Hematopoietic multipotent progenitor cell treated with erythropoietin and hydrocortisone succinate and interleukin-3 and kit ligand, for 4 days (in vitro differentiated cells): ENCODE measurements around the gene NOX1.

ENCODE experiments used
- DNase-seq: peaks from one replicate; pipeline ENCODE4 v3.0.0-alpha.2; 2015

The NOX1 gene

DNA sequence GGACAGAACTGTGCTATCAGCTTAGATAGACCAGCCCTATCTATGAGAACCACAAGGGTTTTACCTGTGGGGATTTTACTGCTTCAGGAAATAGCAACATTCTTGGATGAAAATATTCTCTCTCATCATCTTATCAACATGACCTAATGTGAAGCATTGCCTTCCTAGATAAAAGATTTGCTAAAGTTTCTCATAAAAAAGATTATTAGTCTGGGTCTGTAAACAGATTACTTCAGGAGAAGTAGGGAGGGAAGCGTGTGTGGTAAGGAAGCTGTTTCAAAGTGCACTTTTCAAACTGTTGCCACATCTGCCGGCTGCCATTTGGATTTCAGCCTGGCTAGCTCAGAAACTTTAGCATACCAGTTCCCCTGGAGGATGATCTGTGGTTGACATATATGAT lies at the start of gene NOX1:
Gene NOX1 (minus strand): TSS at position 35 of the 400 bp plus-strand sequence. CDS start 220 bp downstream, outside the sequence.
- no peak for DNase-seq

DNA sequence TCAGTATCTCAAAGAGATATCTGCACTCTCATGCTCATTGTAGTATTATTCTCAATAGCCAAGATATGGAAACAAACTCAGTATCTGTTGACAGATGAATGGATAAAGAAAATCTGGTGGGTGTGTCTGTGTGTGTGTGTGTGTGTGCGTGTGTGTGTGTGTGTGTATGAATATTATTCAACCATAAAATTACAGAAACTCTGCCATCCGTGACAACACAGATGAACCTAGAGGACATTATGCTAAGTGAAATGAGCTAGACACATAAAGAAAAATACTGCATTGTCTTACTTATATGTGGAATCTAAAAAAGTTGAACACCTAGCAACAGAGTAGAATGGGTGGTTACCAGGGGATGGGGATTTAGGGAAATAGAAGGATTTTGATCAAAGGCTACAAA lies 41.4 kb upstream of the NOX1 start:
- DNase-seq, result no peak

DNA sequence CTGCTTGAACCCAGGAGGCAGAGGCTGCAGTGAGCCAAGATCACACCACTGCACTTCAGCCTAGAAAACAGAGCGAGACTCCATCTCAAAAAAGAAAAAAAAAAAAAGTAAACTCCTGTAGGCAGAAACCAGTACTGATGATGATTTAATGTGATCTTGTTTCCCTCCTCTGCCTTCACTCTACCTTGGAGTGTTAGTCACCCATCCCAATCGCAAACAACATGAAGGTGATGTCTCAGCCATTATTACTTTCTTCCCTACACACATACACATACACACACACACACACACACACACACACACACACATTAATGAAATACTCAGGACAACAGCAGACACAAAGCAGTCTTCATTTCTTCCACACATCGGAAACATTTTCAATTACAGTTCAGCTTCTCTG lies 39.0 kb upstream of the NOX1 start:
- DNase-seq, result no peak

DNA sequence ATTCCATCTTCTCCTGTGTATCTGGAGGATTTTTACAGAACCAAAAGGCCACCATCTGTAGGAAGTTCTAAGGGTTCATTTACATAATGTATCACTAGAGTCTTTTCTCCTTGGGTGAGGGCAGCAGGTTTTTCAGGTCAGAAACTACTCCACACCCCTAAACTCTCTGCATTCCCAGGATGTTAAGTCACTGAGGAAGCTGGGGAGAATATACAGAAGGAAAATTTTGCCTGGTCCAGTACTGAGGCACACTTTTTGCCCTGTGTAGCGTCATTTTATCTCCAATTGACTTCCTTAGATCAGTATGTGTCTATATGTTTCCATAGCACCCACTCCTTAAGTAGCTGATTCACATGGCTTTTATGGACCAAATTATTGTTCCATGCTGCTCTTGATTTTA lies 37.6 kb upstream of the NOX1 start:
- DNase-seq, result no peak

DNA sequence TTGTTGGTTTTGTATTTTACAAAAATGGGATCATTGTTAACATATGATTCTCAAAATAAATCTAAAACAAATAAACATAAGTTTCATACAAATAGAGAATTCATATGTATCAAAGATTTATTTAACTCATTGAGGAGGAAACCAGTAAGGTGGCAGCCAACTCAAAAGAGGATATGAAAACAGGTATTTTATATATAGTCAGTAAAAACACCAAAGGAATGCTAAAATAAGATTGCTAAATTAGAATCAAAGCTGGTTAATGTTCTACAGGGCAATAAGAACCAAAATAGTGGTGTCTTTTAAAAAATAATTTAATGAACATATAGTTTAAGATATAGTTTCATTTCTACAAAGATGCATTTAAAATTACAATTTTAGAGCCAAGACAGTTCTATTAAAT lies 31.5 kb upstream of the NOX1 start:
- no peak for DNase-seq

DNA sequence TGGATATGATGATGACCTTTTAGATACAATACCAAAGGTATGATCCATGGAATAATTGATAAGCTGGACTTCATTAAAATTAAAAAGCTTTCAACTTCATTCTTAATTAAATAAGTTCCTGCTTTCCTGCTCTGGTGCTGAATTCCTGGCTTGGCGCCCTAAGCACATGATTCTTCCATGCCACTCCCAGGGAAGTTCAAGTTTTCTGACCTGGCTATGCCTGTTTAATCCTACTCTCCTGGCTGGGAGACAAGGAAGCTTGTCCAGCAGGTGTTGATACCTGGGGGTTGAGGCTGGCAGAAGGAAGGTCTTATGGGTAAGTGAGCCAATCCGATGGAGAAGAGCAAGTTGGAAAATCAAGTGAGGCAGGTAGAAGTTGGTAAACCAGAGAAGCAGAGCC lies 30.3 kb upstream of the NOX1 start:
- DNase-seq, result no peak

DNA sequence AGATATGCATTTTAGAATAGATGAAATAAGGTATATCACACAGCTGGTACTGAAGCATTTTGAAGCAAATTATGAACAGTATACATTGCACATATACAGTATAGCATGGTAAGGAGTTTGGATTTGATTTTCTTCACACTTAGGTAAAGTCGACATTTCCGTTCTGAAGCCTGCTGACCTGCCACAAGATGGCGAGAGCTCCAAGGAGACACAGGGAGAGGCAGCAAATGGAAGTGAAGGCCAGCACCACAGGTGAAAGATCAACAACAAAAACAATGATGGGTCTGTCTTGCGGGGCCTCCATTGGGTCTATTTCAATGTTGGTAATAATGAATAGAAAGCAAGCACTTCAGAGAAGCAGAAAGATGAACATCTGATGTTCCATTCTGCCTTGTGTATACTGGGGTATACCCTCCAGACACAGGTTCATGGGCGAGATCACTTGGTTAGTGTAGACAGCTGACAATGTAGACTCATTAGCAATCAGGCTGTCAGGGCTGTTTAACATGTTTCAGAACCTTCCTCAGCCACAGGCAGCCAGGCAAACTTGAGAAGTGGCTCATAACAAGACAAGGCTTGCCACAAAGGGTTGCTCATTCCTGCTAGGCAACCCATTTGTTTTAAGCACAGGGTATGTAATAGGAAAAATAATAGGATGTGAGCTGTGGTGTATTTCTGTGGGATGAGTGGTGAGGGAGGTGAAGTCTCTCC lies 21.4 kb upstream of the NOX1 start:
- peak; percentile 29 for DNase-seq

DNA sequence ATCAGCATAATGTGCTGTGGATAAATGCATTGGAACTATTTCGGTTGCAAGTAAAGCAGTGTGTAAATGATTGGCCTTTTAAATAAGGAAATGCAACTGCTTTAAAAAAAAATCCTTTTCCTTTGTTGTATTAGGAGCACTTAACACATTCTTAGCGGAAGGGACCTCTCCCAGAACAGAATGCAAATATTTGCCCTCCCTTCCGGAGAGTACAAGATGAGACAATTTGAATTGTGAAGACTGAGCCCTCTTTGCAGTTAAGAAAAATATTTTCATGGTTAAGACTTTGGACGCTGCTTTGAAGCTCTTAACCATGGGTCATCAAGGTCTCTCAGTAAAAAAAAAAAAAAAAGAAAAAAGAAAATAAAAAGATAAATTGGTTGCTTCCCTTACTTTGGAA lies 9.5 kb upstream of the NOX1 start:
- DNase-seq, result no peak

DNA sequence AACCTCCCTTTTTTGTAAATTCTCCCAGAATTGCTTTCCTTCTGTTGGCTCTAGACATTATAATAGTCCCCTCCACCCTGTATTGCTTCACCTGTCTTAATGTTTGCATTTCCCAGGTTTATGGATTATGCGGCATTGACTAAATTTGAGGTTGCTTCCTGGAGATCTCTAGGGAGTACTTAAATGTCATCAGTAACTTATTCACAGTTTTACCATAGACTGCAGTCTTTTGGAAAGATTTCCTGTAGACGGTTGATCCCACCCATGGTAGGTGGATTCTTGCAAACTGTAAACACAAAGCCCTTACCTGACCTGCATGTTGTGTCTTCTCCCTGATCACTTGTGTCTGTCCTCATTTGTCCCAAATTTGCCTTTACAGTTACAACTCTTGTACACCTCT lies 6.2 kb upstream of the NOX1 start:
- no peak for DNase-seq

DNA sequence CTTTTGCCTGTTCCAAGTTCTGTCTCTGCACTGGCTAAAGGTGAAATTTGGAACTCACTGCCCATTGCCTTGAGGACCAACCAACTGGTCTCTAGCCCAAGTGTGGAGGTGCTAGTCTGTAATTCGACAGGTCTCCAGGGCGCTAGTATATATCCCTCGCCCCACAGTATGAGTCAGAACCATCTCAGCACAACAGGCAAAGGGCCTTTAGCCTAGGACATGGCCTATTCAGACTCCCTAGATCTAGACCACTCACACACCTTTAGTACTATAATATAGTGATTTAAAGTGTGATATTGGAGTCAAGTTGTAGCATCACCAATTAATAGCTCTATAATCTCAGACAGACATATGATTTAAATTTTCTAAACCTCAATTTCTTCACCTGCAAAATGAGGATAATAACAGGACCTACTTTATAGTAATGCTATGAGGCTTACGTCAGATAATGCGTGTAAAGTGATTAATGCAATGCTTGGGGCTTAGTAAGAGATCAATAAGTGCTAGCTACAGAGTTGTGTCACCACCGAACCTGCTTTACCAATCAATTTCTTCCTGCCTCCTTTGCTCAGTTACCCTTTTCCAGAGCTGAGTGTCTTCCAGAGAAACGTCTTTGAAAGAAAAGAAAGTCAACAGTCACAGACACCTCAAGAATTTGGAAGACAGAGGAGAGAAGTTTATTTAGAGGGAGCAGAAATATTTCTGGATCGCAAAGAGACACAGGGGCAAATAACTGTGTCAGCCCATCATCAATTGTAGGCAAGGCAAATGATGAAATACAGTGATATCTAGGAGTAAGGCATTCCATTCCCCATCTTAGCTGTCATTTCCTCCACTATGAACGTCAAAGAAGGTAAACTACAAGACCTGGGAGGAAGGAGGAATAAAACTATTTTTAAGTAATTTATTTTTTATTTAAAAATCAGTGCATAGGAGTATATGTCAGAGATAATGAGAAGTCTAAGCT lies 2.3 kb downstream of the NOX1 start:
- no peak for DNase-seq

DNA sequence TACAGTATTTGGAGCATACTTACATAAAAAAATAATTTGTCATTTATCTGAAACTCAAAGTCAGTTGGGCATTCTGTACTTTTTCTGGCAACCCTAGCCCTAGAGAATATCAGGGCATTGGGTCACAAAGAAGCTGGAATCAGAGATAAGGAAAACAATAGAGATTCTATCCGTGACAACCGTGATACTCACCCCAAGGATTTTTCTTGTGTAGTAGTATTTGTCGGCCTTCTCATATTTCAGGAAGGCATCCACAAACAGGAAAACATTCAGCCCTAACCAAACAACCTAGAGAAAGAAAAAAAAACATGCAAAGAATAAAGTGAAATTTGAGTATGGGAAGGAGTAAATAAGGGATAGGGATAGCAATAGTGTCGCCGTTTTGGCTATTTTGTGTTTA lies 3.6 kb downstream of the NOX1 start:
- no peak for DNase-seq

DNA sequence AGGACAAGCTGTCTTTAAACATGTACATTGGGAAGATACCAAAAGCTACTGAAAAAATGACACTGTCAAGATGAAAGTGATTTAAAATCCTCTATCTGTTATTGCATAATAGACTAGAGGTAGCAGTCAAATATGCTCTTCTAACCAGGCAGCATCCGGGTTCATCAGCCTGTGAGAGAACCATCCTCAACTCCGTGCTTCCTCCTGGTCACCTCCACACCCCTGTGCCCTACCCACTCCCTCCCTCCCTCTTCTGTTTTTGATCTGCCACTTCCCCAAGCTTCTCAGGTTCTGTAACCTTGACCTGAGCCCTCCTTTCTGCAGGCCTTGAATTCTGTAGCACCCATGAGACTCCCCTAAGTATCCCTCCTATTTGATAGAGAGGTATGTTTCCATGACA lies 5.9 kb downstream of the NOX1 start:
- DNase-seq, result no peak

DNA sequence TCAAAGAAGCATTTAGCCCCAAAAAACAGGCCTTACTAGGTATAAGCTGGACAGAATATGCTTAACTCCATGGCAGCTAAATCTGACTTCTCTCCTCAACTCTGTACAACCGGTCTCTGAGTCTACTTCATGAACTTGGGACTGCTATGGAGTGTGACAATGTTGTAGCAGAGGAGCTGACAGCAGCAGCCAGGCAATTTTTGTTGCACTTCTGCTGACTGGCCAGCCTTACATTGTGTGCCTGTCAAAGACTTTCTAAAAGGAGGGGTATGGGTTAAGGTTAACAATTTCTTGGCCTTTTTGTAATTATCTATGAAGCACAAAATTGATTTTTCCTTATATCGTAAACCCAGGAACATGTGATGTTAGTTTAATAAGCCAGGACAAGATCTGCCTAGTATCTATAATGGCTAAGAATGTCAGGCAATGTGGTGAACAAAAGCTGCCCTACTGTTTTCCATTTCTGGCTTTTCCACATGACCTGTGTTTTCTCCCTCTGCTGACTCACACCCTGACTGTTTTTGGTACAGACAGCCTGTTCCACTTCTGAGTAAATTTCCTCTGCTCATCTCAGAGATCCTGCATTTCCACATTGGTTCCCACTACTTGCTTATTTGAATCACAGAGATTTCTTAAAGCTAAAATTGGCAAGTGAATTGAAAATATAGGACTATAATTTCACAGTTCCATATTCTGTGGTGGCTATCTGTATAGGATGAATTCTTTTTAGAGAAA lies 9.3 kb downstream of the NOX1 start:
- DNase-seq, result no peak

DNA sequence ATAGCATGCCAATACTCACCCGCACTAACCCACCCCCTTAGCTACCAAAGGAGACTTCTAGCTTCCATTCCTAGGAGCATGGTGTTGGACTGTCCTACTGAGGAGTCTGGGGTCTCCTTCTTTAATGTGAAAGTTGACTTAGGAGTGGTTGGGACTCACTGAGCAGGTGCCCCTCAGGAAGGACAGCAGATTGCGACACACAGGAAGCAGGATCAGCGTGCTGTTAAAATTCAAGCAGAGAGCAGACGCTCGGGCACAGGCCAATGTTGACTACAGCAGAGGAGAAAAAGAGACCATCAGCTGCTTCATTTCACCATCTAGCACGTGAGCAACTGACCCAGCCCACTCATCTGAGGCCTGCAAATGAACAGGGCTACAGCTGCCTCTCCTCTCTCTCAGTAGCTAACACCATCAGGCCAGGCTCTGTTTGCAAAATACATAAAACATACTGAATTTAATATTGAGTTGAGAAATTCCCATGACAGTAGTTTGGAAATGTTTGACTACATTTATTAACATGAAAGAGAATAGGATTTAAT lies 10.8 kb downstream of the NOX1 start:
- DNase-seq, result peak; percentile 9

DNA sequence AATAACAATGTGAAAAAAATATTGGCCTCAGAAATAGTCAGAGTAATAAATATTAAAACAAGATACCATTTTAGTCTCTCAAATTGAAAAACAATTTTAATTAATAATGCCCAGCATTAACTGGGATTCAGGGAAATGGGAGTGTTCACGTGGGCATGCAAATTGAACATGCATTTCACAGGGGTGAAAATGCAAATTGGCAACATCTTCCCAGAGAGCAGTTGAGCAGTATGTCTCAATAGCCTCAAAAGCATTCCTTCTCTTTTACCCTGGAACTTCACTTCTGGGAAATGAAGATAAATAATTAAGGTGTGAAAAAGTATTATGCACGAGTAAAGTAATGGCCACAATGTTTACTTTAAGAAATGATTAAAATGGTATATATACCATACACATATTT lies 21.3 kb downstream of the NOX1 start:
- no peak for DNase-seq

DNA sequence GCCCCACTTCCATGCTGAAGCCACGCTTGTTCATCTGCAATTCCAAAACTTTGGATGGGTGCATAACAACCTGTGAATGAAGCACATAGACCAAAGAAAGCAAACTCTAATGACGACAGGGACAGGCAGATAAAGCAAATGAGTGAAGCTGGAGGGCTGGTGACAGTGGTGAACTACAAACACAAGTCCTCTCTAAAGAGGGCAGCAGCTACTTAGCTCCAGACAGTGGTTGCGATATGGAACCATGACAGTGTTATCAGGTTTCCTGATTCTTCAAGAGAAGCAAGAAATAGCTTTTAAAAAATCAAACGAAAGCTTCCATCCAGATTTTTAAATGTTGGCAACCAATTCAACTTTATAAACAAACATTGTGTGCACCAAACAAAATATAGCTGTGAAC lies 23.8 kb downstream of the NOX1 start:
- DNase-seq, result peak; percentile 7

DNA sequence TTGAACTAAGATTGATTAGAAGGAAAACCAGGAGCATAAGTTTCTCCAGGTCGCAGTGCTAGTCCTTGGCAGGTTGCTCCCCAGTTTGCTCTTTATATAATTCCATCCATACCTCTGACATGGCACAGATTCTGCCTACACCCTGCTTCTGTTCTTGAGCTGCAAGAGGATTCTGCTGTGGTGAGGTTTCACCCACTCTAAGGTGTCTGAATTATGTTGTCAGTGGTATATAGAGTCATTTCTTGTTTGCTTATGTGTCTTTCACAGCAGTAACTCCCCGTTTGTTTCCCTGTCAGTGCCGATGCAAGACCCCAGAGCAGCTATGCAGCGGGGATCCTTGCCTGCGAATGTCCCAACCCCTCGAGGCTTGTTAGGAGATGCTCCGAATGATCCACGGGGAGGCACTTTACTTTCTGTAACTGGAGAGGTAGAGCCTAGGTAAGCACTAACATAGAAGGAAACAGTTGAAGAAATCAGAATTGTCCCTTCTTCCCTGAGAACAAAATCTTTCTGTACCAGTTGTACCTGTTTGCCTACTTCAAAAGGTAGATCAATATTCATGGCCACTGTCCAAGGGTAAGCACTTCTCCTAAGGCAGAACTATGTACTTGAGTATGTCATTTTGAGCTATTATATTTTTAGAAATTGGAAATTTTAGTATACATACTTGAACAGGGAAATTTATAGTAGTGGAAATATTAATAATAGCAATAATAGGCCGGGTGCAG lies 42.8 kb downstream of the NOX1 start:
- no peak for DNase-seq

DNA sequence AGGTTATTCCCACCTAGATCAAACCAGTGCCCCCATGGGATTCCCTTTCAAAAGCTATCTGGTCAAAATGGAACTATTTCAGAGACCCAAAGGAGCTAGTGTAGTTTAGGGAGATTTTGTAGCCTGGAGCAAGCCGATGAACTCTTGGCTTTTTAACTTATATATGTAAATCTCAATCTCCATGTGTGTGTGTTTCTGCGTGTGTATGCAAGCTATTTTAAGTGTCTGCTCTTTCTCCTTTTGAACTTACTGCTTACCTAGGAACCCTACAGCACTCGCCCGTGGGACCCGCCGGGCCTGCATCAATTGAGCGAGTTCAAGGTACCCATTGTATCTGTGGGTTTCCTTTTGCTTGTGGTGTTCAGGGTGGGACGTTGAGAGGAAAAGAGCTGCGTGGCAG lies 43.6 kb downstream of the NOX1 start:
- no peak for DNase-seq

DNA sequence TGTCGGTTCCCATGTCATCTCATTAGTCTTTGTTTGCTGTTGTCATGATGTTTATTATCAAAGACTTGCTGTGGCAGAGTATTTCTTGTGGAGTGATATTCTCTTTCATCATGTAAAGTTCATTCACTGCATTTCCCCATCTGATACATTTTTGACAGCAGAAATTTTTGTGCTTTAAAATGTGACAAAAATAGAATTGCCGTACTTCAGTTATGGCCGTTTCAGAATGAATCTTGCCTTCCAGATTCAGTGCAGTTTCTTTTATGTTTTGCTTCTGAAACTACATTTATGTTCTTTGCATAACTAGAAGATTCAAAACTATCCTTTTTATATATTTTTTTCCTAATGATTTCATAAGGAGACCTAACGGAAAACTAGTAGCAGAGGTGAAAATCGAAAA lies 44.0 kb downstream of the NOX1 start:
- no peak for DNase-seq

DNA sequence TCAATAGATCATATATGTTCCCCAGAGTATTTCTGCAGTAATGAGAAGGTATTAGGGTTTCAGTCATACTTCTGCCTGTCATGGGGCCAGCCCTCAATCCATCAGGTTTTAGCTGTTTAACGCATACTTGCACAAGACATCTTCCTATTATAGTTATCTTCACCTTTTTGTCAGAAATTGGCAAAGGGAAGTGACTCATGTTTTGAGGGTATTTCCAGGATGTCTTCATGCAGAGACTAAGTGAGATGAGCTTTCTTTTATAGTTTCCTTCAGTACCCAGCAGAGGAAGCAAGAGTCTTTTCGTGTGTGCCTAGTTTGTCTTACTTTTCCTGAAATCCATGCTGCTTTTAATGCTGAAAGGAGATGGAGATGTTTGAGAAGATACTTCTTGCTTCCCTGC lies 44.4 kb downstream of the NOX1 start:
- no peak for DNase-seq

DNA sequence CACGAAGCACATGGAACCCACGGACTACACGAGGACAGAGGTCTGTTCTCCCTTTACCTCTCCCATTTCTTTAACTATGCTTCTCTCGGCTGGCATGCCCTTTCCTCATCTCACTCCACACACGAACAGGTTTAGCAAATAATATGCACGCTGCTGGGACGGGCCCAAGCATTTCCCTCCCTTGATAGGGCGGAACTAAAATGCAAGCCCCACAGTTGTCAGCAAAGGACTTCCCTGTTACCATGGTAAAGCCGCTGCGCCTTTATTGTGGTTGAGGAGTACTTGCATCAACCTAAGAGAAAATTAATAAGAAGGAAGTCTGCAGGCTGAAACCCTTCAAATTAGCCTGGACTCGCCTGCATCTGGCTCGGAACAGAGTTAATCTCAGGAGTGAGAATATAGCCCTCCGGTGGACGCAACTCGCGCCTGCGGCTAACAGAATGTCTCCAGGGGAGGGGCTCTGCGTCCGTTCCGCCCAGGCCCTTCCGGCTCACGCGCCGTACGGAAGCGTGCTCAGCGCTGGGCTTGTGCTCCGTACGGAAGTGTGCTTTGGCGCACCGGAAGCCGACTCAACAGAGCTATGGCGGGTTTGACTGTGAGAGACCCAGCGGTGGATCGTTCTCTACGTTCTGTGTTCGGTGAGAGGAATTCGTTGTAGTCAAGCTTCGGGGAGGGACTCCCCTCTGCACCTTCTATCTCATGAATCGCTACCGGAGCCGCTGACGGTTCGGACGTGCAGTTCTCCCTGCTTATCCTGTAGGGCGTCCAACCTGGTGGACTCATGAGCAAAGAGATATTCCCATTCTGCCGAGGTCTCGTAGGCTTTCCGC lies 54.1 kb downstream of the NOX1 start, which contains the start of gene CSTF2:
Gene CSTF2 (plus strand): TSS at position 555 of the 830 bp plus-strand sequence. CDS start 26 bp downstream, at position 581.
- DNase-seq, result peak; percentile 94

DNA sequence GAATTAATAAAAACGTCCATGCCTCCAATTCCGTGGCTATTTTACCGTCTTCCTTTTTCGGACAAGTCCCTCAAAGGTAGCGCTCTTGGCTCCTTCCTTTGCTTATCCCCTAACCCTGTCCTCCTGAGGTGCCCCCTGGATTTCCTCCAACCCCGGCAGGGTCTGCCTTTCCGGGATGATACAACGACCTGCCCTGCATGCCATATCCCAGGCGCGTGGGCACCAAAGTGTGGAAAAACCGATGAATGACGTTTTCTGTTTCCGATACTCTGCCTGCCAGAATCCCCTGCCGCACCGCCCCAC lies 54.7 kb downstream of the NOX1 start:
- DNase-seq, result no peak
